HL-60 (cell line): ENCODE results near the gene TRAF1.

Experiments
- DNase-seq, 2 experiments: peaks; one replicate each; pipeline ENCODE4 v3.0.0-alpha.2; 2010 to 2020; ENCODE audit warnings: low read depth in 1 of 2, low spot score in 1 of 2
- H3K27ac ChIP-seq: fragments of 250-450 bp; sonication (Bioruptor Pico); replicated peaks from 2 replicates; pipeline ENCODE4 v1.5.1; 2020; ENCODE audit warnings: mild to moderate bottlenecking, moderate library complexity
- H3K27me3 ChIP-seq: fragments of 250-450 bp; sonication (Bioruptor Pico); 2 replicates; pipeline ENCODE4 v1.5.1; 2021; ENCODE audit warnings: mild to moderate bottlenecking, moderate library complexity; ENCODE audit not compliant: insufficient read depth, poor library complexity, severe bottlenecking
- H3K4me3 ChIP-seq: replicated peaks from 2 replicates; pipeline ENCODE4 v1.5.1; 2011; ENCODE audit warnings: mild to moderate bottlenecking, control low read depth, low read length; ENCODE audit not compliant: insufficient read depth
- GABPA ChIP-seq: IDR thresholded peaks from 2 replicates; pipeline ENCODE4 v1.6.1; 2012; ENCODE audit warnings: low read depth
- POLR2AphosphoS5 ChIP-seq: IDR thresholded peaks from 2 replicates; pipeline ENCODE4 v1.6.1; 2012; ENCODE audit warnings: low read depth
- SPI1 ChIP-seq: IDR thresholded peaks from 2 replicates; pipeline ENCODE4 v1.6.1; 2012; ENCODE audit warnings: low read depth, mild to moderate bottlenecking, borderline replicate concordance
- TF ChIP-seq, protein P1 (sequence below): IDR thresholded peaks from 2 replicates; pipeline ENCODE4 v1.6.1; 2012; ENCODE audit warnings: low read depth; ENCODE audit not compliant: insufficient replicate concordance
- TF ChIP-seq, protein P2 (sequence below): IDR thresholded peaks from one replicate; pipeline ENCODE4 v1.5.1; 2011; ENCODE audit warnings: low read length, control low read depth, inconsistent platforms; ENCODE audit not compliant: insufficient read depth

Gene TRAF1

DNA sequence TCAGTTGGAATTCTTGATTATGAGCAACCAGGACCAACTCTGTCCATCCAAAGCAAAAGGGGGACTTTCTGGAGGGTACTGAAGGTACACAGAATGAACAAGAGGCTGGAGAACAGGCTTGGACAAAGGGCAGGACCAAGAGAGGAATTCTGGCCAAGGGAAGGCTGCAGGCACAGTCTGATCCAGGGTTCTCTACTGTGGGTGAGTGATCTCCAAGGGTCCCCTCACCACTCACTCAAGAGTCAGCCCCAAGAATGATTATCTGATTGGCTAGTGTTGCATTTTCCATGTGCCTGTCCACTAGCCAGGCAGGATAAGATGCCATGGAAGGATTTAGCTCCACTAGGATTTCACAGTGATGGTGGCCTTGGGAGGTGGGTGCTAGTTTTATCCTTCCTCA is 38.0 kb downstream of the TRAF1 start:
- no peak overlapping the region for H3K27ac ChIP-seq
- no peak overlapping the region for H3K4me3 ChIP-seq
- DNase-seq: no peak
- no peaks in the 10 kb centered on the region for H3K27me3 ChIP-seq
- TF ChIP-seq GABPA (no peak), SPI1 (no peak), POLR2AphosphoS5 (no peak)
- TF ChIP-seq, protein P1, sequence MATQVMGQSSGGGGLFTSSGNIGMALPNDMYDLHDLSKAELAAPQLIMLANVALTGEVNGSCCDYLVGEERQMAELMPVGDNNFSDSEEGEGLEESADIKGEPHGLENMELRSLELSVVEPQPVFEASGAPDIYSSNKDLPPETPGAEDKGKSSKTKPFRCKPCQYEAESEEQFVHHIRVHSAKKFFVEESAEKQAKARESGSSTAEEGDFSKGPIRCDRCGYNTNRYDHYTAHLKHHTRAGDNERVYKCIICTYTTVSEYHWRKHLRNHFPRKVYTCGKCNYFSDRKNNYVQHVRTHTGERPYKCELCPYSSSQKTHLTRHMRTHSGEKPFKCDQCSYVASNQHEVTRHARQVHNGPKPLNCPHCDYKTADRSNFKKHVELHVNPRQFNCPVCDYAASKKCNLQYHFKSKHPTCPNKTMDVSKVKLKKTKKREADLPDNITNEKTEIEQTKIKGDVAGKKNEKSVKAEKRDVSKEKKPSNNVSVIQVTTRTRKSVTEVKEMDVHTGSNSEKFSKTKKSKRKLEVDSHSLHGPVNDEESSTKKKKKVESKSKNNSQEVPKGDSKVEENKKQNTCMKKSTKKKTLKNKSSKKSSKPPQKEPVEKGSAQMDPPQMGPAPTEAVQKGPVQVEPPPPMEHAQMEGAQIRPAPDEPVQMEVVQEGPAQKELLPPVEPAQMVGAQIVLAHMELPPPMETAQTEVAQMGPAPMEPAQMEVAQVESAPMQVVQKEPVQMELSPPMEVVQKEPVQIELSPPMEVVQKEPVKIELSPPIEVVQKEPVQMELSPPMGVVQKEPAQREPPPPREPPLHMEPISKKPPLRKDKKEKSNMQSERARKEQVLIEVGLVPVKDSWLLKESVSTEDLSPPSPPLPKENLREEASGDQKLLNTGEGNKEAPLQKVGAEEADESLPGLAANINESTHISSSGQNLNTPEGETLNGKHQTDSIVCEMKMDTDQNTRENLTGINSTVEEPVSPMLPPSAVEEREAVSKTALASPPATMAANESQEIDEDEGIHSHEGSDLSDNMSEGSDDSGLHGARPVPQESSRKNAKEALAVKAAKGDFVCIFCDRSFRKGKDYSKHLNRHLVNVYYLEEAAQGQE: no peak
- TF ChIP-seq, protein P2, sequence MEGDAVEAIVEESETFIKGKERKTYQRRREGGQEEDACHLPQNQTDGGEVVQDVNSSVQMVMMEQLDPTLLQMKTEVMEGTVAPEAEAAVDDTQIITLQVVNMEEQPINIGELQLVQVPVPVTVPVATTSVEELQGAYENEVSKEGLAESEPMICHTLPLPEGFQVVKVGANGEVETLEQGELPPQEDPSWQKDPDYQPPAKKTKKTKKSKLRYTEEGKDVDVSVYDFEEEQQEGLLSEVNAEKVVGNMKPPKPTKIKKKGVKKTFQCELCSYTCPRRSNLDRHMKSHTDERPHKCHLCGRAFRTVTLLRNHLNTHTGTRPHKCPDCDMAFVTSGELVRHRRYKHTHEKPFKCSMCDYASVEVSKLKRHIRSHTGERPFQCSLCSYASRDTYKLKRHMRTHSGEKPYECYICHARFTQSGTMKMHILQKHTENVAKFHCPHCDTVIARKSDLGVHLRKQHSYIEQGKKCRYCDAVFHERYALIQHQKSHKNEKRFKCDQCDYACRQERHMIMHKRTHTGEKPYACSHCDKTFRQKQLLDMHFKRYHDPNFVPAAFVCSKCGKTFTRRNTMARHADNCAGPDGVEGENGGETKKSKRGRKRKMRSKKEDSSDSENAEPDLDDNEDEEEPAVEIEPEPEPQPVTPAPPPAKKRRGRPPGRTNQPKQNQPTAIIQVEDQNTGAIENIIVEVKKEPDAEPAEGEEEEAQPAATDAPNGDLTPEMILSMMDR: no peak

DNA sequence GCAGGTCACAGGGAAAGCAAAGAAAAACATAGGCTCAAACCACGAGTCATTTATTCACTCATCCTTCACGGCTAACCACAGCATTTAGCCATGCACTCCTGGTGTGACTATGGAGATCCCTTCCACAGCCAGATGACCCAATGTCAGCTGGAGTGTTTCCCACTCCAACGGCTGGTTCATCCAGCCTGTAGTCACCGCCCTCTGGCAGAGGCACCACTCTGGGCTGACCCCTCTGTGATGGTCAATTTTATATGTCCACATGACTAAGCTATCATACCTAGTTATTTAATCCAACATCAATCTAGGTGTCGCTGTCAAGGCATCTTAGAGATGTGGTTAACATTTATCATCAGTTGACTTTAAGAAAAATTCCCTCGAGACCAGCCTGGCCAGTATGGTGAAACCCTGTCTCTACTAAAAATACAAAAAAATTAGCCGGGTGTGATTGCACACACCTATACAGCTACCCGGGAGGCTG is 40.1 kb downstream of the TRAF1 start:
- Histone ChIP-seq H3K27ac (no peak overlapping the region), H3K27me3 (no peaks in the 10 kb centered on the region), H3K4me3 (no peak overlapping the region)
- TF ChIP-seq GABPA: no peak
- TF ChIP-seq, protein P2: no peak
- no peak for TF ChIP-seq POLR2AphosphoS5
- no peak for TF ChIP-seq SPI1
- TF ChIP-seq, protein P1: no peak
- DNase-seq: no peak

DNA sequence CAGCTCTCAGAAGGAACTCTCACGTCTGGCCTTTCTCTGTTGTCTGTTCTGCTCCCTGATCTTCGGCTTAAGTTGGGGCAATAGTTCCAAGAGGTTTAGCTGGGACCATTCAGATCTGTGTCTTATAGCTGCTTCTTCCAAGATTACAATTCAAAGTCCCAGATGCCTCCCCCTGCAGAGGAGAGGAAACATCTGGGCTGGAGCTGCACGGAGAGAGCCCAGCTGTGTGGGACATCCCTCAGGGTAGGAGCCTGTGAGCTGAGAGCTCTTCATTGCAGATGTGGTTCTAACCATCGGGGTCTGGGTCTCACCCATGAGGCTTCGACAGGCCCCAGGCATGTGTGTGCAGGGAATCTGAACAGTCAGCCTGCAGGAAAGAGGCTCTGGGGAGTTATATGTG is 40.6 kb downstream of the TRAF1 start:
- no peak for DNase-seq
- no peak for TF ChIP-seq SPI1
- no peak for TF ChIP-seq GABPA
- TF ChIP-seq, protein P2: no peak
- TF ChIP-seq, protein P1: no peak
- no peak for TF ChIP-seq POLR2AphosphoS5
- Histone ChIP-seq H3K27ac (no peak overlapping the region), H3K27me3 (no peaks in the 10 kb centered on the region), H3K4me3 (no peak overlapping the region)
